ENCODE data around the gene EHMT1. TPM values are rescaled to one million over a fixed set of nuclear protein-coding genes. Genes with fewer than 3 reads are reported as not detected.
"Not testable (repeated sequence)": the region's sequence is repeated elsewhere in the genome, so short reads cannot be mapped to it uniquely, and the experiment has no call there.

Gene EHMT1
- polyA plus RNA-seq, 5 donors, result 64.9 to 91.2 (median 73.8) TPM

- DNase-seq, result no peak
Measured at GRCh38 chr9:137802521-137803243, 183.9 kb downstream of the EHMT1 start.

DNA sequence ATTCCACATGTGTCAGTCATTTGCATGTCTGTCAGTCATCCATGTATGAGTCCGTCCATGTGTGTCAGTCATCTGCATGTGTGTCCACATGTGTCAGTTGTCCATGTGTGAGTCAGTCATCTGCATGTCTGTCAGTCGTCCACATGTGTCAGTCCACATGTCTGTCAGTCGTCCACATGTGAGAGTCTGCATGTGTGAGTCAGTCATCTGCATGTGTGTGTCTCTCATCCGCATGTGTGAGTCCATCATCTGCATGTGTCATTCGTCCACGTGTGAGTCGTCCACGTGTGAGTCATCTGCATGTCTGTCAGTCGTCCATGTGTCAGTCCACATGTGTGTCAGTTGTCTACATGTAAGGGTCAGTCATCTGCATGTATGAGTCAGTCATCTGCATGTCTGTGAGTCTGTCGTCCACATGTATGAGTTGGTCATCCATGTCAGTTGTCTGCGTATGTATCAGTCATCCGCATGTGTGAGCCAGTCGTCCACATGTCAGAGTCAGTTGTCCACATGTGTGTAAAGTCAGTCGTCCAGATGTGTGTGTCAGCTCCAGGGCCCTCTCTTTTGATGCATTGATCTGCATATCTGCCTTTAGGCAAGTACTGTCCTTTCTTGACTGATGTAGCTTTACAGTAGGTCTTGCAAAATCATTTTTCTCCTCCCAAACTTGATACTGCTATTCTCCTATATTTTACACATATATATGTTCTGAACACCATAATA is 186.3 kb downstream of the EHMT1 start:
- no peak for DNase-seq

DNA sequence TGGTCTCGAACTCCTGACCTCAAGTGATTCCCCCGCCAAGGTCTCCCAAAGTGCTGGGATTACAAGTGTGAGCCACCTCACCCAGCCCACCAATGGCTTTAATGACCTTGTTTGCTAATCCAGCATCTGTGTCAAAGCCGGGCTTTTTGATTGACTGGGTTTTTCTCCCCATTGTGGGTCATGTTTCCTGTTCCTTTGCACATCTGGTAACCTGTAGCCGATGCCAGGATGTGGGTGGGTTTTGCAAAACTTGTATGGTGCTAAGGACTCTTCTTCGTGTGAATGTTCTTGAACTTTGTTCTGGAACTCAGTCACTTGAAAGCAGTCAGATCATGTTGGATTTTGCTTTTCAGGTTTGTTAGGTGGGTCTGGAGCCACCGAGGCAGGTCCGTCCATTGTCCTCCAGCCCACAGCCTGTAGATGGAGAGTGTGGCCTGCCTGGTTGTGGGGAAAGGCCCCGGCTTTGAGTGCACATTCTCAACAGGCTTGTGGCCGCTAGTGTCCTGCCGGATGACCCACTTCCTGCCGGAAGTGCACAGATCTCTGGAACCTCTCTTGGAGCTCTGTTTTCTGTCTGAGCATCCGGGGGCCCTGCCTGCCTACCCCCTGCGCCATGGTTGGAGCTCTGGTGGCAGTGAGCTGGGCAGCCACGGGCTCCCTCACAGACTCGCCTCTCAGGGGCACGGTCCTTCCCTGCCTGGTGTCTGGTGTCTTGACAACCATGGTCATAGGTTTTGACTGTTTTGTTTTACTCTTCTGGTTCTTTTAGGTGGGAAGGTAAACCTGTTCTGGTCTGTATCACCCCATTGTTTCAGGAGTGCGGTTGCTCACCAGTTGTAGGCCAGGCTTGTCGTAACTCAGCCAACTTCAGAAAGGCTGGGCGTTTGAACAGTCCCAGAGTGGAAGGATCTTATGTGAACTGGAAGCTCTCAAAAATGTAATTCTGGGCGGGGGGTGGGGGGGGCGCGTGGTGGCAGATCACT is 189.2 kb downstream of the EHMT1 start:
- no peak for DNase-seq

DNA sequence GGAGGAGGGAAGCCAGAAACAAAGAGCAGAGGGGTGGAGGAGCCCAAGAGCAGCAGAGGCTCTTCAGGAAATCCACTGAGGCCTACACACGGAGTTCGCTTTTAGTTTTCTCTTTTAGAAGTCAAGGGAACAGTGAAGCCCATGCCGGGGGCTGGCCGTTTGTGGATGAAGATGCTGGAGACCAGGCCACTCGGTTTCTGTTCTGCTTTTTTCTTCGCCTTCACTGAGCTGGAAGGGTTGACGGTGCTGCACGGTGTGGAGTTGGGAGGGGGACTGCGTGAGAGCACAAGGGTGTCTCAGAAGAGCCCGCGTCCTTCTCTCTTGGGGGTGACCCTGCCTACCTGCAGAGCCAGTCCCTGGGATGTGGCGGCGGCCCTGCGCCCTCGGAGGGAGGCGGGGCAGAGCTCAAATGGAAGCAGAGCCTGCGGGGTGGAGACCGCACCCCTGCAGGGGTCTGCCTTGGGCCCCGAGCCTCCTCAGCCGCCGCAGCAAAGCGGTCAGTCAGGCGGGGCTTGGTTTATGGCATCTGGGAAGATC is 190.3 kb downstream of the EHMT1 start:
- DNase-seq, result no peak

DNA sequence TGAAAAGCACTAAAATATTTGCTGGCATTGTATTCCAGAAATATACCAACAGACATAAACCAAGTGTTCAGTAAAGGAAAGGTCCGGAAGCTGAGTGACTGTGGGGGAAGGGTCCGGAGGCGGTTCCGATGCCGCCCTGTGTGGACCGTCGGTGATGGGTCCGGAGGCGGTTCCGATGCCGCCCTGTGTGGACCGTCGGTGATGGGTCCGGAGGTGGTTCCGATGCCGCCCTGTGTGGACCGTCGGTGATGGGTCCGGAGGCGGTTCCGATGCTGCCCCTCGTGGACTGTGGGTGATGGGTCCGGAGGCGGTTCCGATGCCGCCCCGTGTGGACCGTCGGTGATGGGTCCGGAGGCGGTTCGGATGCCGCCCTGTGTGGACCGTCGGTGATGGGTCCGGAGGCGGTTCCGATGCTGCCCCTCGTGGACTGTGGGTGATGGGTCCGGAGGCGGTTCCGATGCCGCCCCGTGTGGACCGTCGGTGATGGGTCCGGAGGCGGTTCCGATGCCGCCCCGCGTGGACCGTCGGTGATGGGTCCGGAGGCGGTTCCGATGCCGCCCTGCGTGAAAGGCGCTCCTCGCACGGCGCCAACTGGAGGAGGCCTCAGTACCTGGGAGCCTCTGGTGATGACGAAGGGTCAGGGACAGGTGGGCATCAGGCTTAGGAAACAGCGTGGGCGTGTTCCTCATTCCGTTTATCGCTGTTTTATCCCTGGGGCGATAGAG is 191.1 kb downstream of the EHMT1 start:
- DNase-seq, result not testable (repeated sequence)

DNA sequence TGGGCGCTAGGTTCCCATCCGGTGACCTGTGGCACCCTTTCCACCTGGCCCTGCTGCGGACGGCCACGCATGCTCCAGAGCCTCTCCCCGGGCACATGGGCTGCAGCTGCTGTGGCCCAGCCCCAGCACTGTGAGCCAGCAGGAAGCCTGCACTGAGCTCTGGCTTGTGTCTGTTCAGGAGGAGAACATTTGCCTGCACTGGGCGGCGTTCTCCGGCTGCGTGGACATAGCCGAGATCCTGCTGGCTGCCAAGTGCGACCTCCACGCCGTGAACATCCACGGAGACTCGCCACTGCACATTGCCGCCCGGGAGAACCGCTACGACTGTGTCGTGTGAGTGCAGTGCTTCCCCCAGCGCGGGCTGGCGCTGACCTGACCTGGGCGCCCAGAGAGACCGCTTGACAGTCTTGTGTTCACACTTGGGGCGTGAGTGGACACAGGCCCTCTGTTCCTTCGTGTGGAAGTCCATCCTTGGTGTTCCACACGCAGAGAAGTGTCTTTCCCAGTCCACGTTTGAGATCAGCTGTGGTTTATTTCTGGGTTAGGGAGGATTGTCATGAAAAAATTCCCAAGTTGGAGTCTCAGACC is 192.6 kb downstream of the EHMT1 start:
- DNase-seq, result no peak

- DNase-seq, result no peak
Measured at GRCh38 chr9:137812356-137813023, 193.7 kb downstream of the EHMT1 start.

DNA sequence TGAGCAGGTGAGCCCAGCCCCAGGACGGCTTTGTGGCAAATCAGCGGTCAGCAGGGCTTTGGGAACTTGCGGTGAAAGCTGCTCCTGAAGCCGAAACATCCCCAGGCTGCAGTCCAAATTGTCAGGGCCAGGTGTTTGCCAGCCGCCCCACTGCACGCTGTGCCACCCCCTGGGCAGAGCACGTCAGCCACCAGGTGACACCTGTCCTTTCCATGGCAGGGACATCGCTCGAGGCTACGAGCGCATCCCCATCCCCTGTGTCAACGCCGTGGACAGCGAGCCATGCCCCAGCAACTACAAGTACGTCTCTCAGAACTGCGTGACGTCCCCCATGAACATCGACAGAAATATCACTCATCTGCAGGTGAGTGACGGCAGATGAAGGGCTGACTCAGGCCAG is 194.4 kb downstream of the EHMT1 start:
- DNase-seq, result no peak

DNA sequence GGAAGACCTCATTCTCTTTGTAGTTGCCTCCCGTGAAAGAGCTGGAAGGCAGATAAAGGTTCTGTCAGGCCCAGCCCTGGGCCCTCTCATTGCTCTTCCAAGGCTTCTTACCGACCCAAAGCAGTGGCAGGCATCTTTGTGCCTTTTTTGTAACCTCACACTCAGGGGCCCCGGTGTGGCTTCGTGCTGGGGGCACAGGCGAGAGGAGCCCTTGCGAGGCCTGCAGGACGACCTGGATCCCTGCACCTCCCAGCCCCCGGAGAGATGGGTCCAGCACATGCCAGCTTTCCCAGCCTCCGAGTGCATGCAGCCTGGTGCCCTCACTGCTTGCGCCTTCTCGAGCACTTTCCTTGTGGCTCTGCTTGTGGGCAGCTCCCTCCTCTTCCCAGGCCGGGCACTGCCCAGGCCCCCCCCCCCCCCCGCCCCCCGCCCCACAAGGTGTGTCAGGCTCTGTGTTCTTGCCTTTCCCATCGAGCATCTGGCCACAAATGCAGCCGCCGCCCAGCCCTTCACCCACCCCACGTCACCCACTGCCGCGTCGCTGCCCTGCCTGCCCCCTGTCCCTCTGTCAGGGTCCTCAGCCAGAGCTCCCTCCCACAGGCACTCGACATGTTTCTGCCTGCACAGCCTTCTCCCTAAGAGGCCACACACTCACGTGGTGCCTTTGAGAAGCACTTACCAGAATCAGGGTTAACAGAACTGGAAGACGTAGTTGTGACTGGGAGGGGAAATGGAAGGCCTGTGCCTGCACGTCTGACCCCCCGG is 195.0 kb downstream of the EHMT1 start:
- DNase-seq, result peak; percentile 55 to 67

GRCh38 chr9:137814436-137814835 is 195.6 kb downstream of the EHMT1 start:
- DNase-seq, result no peak

DNA sequence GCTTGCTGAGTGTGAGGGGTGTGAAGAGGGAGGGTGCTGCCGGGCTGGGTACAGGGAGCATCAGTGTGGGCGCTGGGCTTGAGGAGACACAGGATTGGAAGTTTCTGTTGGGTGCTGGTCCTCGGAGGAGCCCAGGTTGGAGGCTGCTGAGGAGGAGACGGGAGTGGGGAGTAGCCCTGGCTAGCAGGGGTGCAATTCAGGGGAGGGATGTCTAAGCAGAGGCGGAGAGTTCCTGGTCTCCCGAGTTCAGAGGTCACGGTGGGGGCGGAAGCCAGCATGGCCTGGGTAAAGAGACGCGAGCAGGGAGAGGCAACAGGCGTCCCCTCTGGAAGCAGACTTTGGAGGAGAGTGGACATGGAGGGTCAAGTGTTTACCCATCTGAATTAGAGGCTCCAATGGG is 196.0 kb downstream of the EHMT1 start:
- DNase-seq, result no peak

DNA sequence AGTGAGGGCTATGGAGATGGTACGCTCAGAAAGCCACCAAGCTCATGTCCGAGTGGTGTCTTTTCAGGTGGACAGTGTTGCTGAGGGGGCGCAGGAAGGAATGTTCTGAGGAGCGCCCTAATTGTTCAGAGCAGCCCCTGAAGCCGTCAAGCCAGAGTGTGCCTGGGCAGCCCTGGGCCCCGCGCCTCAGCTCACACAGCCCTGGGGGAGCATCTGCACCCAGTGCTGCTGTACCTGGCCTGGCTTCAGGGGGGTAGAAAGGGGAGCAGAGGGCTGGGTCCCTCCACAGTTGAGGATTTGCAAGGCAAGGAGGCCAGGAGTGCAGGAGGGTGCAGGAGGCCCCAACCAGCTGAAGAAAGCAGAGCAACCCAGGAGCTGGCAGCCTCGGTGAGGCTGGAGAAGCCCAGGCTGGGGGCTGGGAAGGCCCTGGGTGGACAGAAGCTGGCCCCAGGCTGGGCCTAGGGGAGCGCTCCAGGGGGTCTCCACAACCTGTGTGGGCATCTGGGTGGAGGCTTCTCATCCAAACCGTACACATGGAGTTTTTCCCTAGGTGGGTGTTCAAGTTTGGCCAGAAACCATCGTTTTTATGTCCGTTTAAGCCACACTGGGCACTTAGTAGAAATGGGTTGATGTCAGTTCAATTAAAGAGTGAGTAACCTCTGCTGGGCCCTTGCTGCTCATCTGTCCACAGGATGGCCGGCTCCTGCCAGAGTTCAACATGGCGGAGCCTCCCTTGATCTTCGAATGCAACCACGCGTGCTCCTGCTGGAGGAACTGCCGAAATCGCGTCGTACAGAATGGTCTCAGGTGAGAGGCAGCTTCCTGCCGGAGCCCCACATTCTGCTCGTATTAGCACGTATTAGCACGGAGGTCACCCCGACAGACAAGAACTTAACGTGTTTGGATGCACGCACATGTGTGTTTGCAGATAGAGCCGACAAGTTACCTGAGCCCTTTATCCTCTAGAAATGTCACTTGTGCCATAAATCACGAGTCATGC is 196.8 kb downstream of the EHMT1 start:
- no peak for DNase-seq

DNA sequence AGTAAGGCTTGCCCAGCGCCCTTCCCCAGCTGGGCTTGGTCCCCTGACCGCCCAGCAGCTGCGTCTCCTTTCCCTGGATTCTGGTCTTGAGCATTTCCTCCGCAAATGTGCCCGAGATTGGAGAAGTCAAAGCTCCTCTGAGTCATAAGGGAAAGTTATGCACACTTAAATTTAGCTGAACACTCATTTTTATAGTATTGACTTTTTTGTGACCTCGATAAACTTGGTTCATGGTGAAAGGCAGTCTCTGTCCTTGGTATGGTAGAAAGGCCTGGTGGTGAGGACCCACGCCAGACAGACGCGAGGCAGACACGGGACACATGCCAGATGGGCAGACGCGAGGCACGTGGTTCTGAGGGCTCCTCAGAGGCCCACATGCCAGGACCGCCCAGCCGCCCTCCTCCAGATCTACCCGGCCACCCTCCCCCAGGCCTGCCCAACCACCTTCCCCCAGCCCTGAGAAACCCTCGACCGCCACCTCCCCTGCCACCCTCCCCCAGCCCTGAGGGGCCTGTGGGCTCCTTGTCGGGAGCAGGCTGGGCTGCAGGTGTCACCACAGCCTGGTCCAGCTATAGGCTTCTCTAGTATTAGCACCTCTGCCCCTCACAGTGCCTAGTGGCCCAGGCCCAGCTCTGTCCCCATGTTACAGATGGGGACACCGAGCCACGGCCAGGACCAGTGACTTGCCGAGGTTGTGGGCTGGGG is 197.9 kb downstream of the EHMT1 start:
- no peak for DNase-seq

DNA sequence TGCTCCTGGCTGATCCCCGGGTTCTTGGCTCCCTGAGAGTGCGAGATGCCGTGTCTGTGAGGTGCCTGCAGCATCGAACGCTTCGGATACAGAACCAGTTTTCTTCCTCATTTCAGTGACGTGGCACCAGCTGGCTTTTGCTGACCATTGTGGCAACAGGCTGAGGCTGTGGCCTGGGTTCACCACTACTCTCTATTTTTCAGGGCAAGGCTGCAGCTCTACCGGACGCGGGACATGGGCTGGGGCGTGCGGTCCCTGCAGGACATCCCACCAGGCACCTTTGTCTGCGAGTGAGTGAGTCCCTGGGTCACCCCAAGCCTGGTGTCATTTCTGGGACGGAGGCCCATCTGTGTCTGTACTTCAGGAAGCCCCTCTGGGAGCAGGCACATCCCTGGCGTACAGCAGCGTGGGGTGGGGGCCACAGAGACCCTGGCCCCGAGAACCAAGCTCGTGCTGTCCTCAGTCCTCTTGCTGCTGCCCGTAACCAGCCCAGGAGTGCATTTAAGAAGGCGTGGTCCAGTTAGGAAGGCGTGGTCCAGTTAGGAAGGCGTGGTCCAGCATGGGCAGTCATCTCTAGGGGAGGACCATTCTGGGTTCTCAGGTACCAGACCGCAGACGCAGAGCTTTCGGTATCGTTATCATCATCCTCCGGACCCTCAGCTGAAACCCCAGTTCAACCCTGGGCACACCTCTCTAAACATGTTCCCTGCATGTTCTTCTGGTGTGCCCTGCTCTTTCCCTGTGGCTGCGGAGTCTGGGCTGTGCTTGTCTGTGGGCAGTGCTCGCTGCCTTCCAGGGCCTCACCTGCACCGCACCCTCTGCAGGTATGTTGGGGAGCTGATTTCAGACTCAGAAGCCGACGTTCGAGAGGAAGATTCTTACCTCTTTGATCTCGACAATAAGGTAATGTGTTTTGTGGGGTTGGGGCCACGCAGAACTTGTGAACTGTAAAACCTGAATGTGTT is 198.7 kb downstream of the EHMT1 start:
- no peak for DNase-seq

GRCh38 chr9:137818286-137818685 is 199.5 kb downstream of the EHMT1 start:
- no peak for DNase-seq

- no peak for DNase-seq
Measured at GRCh38 chr9:137820161-137820855, 201.5 kb downstream of the EHMT1 start.

Data from right lung (tissue), 5 donors.